Endothelial cell (in vitro differentiated cells): ENCODE results near the gene ITIH5. TPM values are rescaled to one million over a fixed set of nuclear protein-coding genes. Genes with fewer than 3 reads are reported as not detected.

Experiments
- DNase-seq: peaks from one replicate; pipeline ENCODE4 v3.0.0; 2021; ENCODE audit warnings: low spot score
- H3K27ac Mint-ChIP-seq: one replicate; pipeline ENCODE4 v1.8.0; 2021; ENCODE audit warnings: mixed read lengths, inconsistent platforms; ENCODE audit not compliant: unreplicated experiment
- H3K27me3 Mint-ChIP-seq: one replicate; pipeline ENCODE4 v1.8.0; 2021; ENCODE audit warnings: mild to moderate bottlenecking, moderate library complexity, mixed read lengths, inconsistent platforms; ENCODE audit not compliant: unreplicated experiment
- H3K36me3 Mint-ChIP-seq: one replicate; pipeline ENCODE4 v1.8.0; 2021; ENCODE audit warnings: mild to moderate bottlenecking, low read depth, mixed read lengths, inconsistent platforms; ENCODE audit not compliant: unreplicated experiment
- H3K4me1 Mint-ChIP-seq: one replicate; pipeline ENCODE4 v1.8.0; 2021; ENCODE audit warnings: mild to moderate bottlenecking, mixed read lengths, inconsistent platforms; ENCODE audit not compliant: unreplicated experiment
- H3K4me3 Mint-ChIP-seq: one replicate; pipeline ENCODE4 v1.8.0; 2021; ENCODE audit warnings: mild to moderate bottlenecking, mixed read lengths, inconsistent platforms; ENCODE audit not compliant: unreplicated experiment
- H3K9me3 Mint-ChIP-seq: one replicate; pipeline ENCODE4 v1.8.0; 2021; ENCODE audit warnings: mixed read lengths, inconsistent platforms; ENCODE audit not compliant: unreplicated experiment
- total RNA-seq: library from RNA; stranded (reverse); fragmentation: NEBNext Ultra II Directional; extraction: Animal tissue kit (Norgen Biotek cat#: 25700); gene quantifications from one replicate; pipeline ENCODE4 v1.2.1, GENCODE V29; 2021; ENCODE audit not compliant: unreplicated experiment
- TF ChIP-seq, protein P1 (sequence below): fragments of 200-600 bp; sonication (generic); IDR thresholded peaks from one replicate; pipeline ENCODE4 v1.5.0; 2021; ENCODE audit warnings: antibody characterized with exemption; ENCODE audit not compliant: unreplicated experiment

Gene ITIH5
- total RNA-seq, 1 donor from 2014 or later, result 0.36 TPM

DNA sequence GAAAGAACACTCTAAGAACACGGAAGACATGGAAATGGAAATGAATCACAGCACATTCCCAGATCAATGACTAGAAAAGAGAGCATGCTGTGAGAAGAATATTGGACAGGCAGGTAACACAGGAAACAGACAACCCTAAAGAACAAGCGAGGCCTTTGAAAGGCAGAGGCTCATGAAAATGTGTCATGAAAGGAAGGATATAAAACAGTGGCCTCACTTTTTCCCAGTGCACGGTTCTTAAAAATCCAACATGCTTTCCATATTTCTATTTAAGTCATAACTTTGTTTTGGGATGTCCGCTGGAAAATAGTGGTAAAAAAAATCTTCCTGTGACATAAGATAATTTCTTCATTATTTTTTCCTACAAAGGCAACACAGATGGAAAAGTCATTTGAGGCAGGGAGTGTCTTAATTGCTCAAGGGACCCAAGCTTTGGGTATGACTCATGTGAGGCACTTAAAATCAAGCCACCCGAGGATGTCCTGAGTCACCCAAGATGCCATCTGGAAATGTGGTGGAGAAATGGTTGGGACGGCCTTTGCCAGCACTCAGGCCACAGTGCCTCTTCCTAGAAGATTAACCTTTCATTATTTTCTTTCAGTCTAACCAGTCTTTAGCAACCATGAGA is 17.0 kb downstream of the ITIH5 start:
- no peak for DNase-seq
- TF ChIP-seq, protein P1, sequence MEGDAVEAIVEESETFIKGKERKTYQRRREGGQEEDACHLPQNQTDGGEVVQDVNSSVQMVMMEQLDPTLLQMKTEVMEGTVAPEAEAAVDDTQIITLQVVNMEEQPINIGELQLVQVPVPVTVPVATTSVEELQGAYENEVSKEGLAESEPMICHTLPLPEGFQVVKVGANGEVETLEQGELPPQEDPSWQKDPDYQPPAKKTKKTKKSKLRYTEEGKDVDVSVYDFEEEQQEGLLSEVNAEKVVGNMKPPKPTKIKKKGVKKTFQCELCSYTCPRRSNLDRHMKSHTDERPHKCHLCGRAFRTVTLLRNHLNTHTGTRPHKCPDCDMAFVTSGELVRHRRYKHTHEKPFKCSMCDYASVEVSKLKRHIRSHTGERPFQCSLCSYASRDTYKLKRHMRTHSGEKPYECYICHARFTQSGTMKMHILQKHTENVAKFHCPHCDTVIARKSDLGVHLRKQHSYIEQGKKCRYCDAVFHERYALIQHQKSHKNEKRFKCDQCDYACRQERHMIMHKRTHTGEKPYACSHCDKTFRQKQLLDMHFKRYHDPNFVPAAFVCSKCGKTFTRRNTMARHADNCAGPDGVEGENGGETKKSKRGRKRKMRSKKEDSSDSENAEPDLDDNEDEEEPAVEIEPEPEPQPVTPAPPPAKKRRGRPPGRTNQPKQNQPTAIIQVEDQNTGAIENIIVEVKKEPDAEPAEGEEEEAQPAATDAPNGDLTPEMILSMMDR, result no peak
- H3K4me1 Mint-ChIP-seq, result no peaks in the 10 kb centered on the region
- H3K4me3 Mint-ChIP-seq, result no peak overlapping the region
- H3K27ac Mint-ChIP-seq, result no peak overlapping the region
- no peaks in the 10 kb centered on the region for H3K36me3 Mint-ChIP-seq
- peaks cover 2% of the 10 kb centered on the region for H3K27me3 Mint-ChIP-seq
- no peaks in the 10 kb centered on the region for H3K9me3 Mint-ChIP-seq

DNA sequence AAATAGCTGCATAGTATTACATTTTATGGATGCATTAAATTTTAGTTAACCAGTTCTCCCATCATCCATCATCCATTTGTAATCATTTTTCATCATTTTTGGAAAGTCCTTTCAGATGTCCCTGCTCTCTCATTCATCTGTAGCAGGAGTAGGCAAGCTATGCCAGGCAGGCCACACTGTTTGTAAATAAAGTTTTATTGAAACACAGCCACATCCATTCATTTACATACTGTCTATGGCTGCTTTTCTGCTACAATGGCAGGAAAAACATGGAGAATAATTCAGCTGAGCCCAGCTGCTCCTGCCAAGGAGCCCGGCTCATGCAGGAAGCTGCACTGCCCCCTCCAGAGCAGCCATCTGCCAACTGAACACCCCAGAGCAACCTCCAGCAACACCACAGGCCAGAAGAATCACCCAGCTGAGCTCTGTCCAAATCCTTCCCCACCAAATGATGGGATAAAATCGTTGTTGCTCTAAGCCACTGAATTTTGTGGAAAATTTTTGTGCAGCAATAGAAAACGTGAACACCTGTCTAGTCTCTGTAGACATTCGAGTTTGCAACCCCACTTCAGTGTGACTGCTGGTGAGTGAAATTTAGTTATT is 19.6 kb downstream of the ITIH5 start:
- no peak overlapping the region for H3K4me3 Mint-ChIP-seq
- H3K27ac Mint-ChIP-seq, result no peak overlapping the region
- TF ChIP-seq, protein P1, result no peak
- DNase-seq, result no peak
- no peaks in the 10 kb centered on the region for H3K9me3 Mint-ChIP-seq
- H3K4me1 Mint-ChIP-seq, result peaks cover 3% of the 10 kb centered on the region
- H3K27me3 Mint-ChIP-seq, result peaks cover 2% of the 10 kb centered on the region
- no peaks in the 10 kb centered on the region for H3K36me3 Mint-ChIP-seq

DNA sequence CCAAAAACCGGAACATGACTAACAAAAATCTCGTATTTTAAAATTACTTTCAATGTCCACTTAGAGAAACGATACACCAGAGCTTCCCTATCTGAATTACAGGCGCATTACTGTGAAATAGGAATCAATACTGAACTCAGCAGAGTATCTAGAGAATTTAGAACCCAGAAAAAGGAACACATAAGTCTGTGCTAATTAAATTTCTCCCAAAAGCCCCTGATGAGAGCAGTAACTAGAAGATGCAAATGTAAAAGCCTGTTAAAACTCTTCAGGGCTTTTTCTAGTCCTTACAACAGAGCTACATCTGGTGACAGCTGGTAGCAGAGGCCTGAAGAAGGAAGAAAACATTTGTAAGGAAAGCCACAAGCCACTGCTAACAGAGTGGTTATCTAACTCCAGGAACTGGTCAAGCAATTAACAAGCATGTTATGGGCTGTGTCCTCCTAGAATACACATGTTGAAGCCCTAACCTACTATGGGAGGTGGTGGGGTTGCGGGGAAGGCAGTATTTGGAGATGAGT is 24.2 kb downstream of the ITIH5 start:
- H3K9me3 Mint-ChIP-seq, result no peaks in the 10 kb centered on the region
- DNase-seq, result no peak
- H3K36me3 Mint-ChIP-seq, result no peaks in the 10 kb centered on the region
- no peak overlapping the region for H3K27ac Mint-ChIP-seq
- H3K4me1 Mint-ChIP-seq, result peaks cover 7% of the 10 kb centered on the region
- no peak overlapping the region for H3K4me3 Mint-ChIP-seq
- H3K27me3 Mint-ChIP-seq, result no peaks in the 10 kb centered on the region
- TF ChIP-seq, protein P1, result no peak

DNA sequence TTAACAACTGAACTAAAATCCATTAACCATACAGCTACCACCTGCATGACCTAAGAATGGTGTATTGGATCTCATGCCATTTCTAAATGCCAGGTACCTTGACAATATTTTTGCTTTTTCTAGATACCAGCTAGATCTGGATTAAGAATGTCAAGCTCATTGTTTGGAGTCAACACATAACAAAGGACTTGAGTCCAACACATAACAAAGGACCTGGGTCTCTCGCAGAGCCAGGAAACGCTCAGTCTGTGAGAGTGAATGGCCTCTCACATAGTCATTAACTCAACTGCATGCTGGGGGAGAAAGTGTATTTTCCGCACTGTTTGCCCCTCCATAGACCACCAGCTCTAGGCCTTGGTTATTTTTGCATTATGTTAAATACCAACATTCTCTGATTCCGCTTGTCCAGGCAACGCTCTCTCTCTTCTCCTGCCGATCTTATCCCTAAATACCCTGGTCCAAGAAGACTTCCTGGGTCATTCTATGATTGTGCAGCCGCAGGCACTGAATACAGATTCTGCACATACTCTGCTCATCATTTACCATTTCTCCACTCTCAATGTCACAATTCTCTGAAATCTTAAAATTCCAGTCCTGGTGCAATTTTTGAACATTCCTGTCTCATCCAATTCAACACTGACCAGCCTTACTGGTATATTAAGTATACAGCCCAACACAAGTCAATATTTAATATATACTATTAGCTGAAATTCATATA is 31.2 kb downstream of the ITIH5 start:
- no peak overlapping the region for H3K4me3 Mint-ChIP-seq
- DNase-seq, result no peak
- H3K27ac Mint-ChIP-seq, result peak overlapping the region; percentile 20
- peaks cover 8% of the 10 kb centered on the region for H3K4me1 Mint-ChIP-seq
- H3K36me3 Mint-ChIP-seq, result no peaks in the 10 kb centered on the region
- H3K27me3 Mint-ChIP-seq, result no peaks in the 10 kb centered on the region
- TF ChIP-seq, protein P1, result no peak
- H3K9me3 Mint-ChIP-seq, result no peaks in the 10 kb centered on the region
